HEK293 (cell line): ENCODE data around the gene GNG7.

ENCODE experiments used
- BCL6B ChIP-seq: fragments of 450-650 bp; formaldehyde crosslinking; IDR thresholded peaks from 2 replicates; pipeline ENCODE4 v1.5.1; 2017; ENCODE audit warnings: missing biosample characterization, missing genetic modification characterization
- HOXD13 ChIP-seq: sonication (generic); formaldehyde crosslinking; IDR thresholded peaks from 2 replicates; pipeline ENCODE4 v1.8.0; 2022; ENCODE audit warnings: missing genetic modification reagents, borderline replicate concordance
- KLF9 ChIP-seq: fragments of 450-650 bp; formaldehyde crosslinking; IDR thresholded peaks from 2 replicates; pipeline ENCODE4 v1.5.1; 2016; ENCODE audit warnings: missing biosample characterization, missing genetic modification characterization, low read depth
- OSR2 ChIP-seq: fragments of 450-650 bp; formaldehyde crosslinking; IDR thresholded peaks from 2 replicates; pipeline ENCODE4 v1.5.1; 2016; ENCODE audit warnings: missing biosample characterization, missing genetic modification characterization
- PATZ1 ChIP-seq: fragments of 450-650 bp; formaldehyde crosslinking; IDR thresholded peaks from 2 replicates; pipeline ENCODE4 v1.5.1; 2016; ENCODE audit warnings: missing biosample characterization, missing genetic modification characterization
- SALL2 ChIP-seq: fragments of 450-650 bp; formaldehyde crosslinking; IDR thresholded peaks from 2 replicates; pipeline ENCODE4 v1.5.0; 2017; ENCODE audit warnings: missing biosample characterization, mild to moderate bottlenecking, missing genetic modification characterization, borderline replicate concordance
- TCF7L2 ChIP-seq: IDR thresholded peaks from 2 replicates; pipeline ENCODE4 v1.6.1; 2011; ENCODE audit warnings: low read depth, mild to moderate bottlenecking, inconsistent platforms, low read length, moderate library complexity, borderline replicate concordance
- ZBTB44 ChIP-seq: fragments of 450-650 bp; IDR thresholded peaks from 2 replicates; pipeline ENCODE4 v1.5.1; 2018; ENCODE audit warnings: missing biosample characterization, mild to moderate bottlenecking, missing genetic modification characterization
- ZFP37 ChIP-seq: fragments of 450-650 bp; formaldehyde crosslinking; IDR thresholded peaks from 2 replicates; pipeline ENCODE4 v1.5.1; 2016; ENCODE audit warnings: missing biosample characterization, missing genetic modification characterization
- ZNF133 ChIP-seq: fragments of 450-650 bp; formaldehyde crosslinking; IDR thresholded peaks from 2 replicates; pipeline ENCODE4 v1.5.1; 2016; ENCODE audit warnings: missing biosample characterization, missing genetic modification characterization
- ZNF148 ChIP-seq: fragments of 450-650 bp; formaldehyde crosslinking; IDR thresholded peaks from 2 replicates; pipeline ENCODE4 v1.5.0; 2017; ENCODE audit warnings: missing biosample characterization, missing genetic modification characterization, borderline replicate concordance
- ZNF248 ChIP-seq: fragments of 450-650 bp; formaldehyde crosslinking; IDR thresholded peaks from 2 replicates; pipeline ENCODE4 v1.5.1; 2017; ENCODE audit warnings: missing biosample characterization, missing genetic modification characterization
- ZNF292 ChIP-seq: fragments of 450-650 bp; formaldehyde crosslinking; IDR thresholded peaks from 2 replicates; pipeline ENCODE4 v1.5.1; 2016; ENCODE audit warnings: low read depth, missing biosample characterization, missing genetic modification characterization, borderline replicate concordance
- ZNF37A ChIP-seq: fragments of 450-650 bp; IDR thresholded peaks from 2 replicates; pipeline ENCODE4 v1.5.1; 2018; ENCODE audit warnings: missing biosample characterization, missing genetic modification characterization
- ZNF488 ChIP-seq: fragments of 450-650 bp; formaldehyde crosslinking; IDR thresholded peaks from 2 replicates; pipeline ENCODE4 v1.5.1; 2016; ENCODE audit warnings: missing biosample characterization, missing genetic modification characterization
- ZNF549 ChIP-seq: fragments of 450-650 bp; IDR thresholded peaks from 2 replicates; pipeline ENCODE4 v1.5.1; 2018; ENCODE audit warnings: missing biosample characterization, missing genetic modification characterization, mild to moderate bottlenecking, inconsistent platforms, moderate library complexity
- ZNF629 ChIP-seq: fragments of 450-650 bp; formaldehyde crosslinking; IDR thresholded peaks from 2 replicates; pipeline ENCODE4 v1.5.1; 2017; ENCODE audit warnings: missing biosample characterization, missing genetic modification characterization
- ZNF707 ChIP-seq: fragments of 450-650 bp; formaldehyde crosslinking; IDR thresholded peaks from 2 replicates; pipeline ENCODE4 v1.5.1; 2016; ENCODE audit warnings: missing biosample characterization, missing genetic modification characterization
- ZNF830 ChIP-seq: fragments of 450-650 bp; IDR thresholded peaks from 2 replicates; pipeline ENCODE4 v1.5.0; 2018; ENCODE audit warnings: missing biosample characterization, missing genetic modification characterization, low read depth, mild to moderate bottlenecking, moderate library complexity
- ZXDB ChIP-seq: fragments of 450-650 bp; formaldehyde crosslinking; IDR thresholded peaks from 2 replicates; pipeline ENCODE4 v1.5.1; 2016; ENCODE audit warnings: missing biosample characterization, missing genetic modification characterization

The GNG7 gene

GRCh38 chr19:2540646-2541454 lies 161.6 kb downstream of the GNG7 start (continued):
- no peak for TF ChIP-seq ZNF148
- TF ChIP-seq ZNF488 (tag by site-specific recombination) = no peak
- no peak for TF ChIP-seq HOXD13 (CRISPR knock-in tag)
- no peak for TF ChIP-seq KLF9 (tag by site-specific recombination)
- TF ChIP-seq BCL6B (tag by site-specific recombination) = no peak
- TF ChIP-seq OSR2 (tag by site-specific recombination) = 0 out of 2 replicates have a peak, but pooled peaks have one; percentile 14
- TF ChIP-seq TCF7L2 = no peak
- peak; percentile 35 for TF ChIP-seq ZXDB (tag by site-specific recombination)
- TF ChIP-seq ZFP37 (tag by site-specific recombination) = peak; percentile 77; the same call in 1 of the 2 replicates
- no peak for TF ChIP-seq PATZ1 (tag by site-specific recombination)
- peak; percentile 28; the same call in 1 of the 2 replicates for TF ChIP-seq ZNF629
- no peak for TF ChIP-seq ZBTB44 (tag by site-specific recombination)
- TF ChIP-seq ZNF292 (tag by site-specific recombination) = no peak
- no peak for TF ChIP-seq SALL2 (tag by site-specific recombination)
- TF ChIP-seq ZNF133 (tag by site-specific recombination) = no peak
- TF ChIP-seq ZNF707 = no peak
- TF ChIP-seq ZNF248 (tag by site-specific recombination) = no peak
- TF ChIP-seq ZNF549 (tag by site-specific recombination) = no peak
- TF ChIP-seq ZNF830 = no peak
- no peak for TF ChIP-seq ZNF37A (tag by site-specific recombination)
